SK-N-DZ (cell line): ENCODE data around the gene TRERF1.

ENCODE experiments used
- DNase-seq: peaks from one replicate; pipeline ENCODE4 v3.0.0-alpha.2; 2015; ENCODE audit warnings: low spot score

TRERF1 gene

GRCh38 chr6:42304053-42304712, 147.5 kb downstream of the TRERF1 start:
- DNase-seq: no peak

- no peak for DNase-seq
Observed at GRCh38 chr6:42302411-42302810, 149.3 kb downstream of the TRERF1 start.

GRCh38 chr6:42301986-42302385, 149.7 kb downstream of the TRERF1 start:
- DNase-seq: no peak

GRCh38 chr6:42300701-42301100, 151.0 kb downstream of the TRERF1 start:
- DNase-seq: no peak

GRCh38 chr6:42300185-42300584, 151.5 kb downstream of the TRERF1 start:
- DNase-seq: no peak

GRCh38 chr6:42297661-42298060, 154.1 kb downstream of the TRERF1 start:
- no peak for DNase-seq

- no peak for DNase-seq
Observed at GRCh38 chr6:42296614-42297013, 155.1 kb downstream of the TRERF1 start.

GRCh38 chr6:42295677-42296076, 156.0 kb downstream of the TRERF1 start:
- DNase-seq: no peak

- DNase-seq: no peak
Observed at GRCh38 chr6:42295181-42295580, 156.5 kb downstream of the TRERF1 start.

- DNase-seq: no peak
Observed at GRCh38 chr6:42294759-42295158, 157.0 kb downstream of the TRERF1 start.

- DNase-seq: no peak
Observed at GRCh38 chr6:42293386-42293977, 158.2 kb downstream of the TRERF1 start.

- no peak for DNase-seq
Observed at GRCh38 chr6:42292004-42292740, 159.6 kb downstream of the TRERF1 start.

GRCh38 chr6:42287756-42288155, 164.0 kb downstream of the TRERF1 start:
- DNase-seq: no peak

- no peak for DNase-seq
Observed at GRCh38 chr6:42281570-42281969, 170.2 kb downstream of the TRERF1 start.

GRCh38 chr6:42280966-42281533, 170.7 kb downstream of the TRERF1 start:
- no peak for DNase-seq

GRCh38 chr6:42279966-42280629, 171.6 kb downstream of the TRERF1 start:
- DNase-seq: no peak

- DNase-seq: no peak
Observed at GRCh38 chr6:42279144-42279781, 172.5 kb downstream of the TRERF1 start.

GRCh38 chr6:42278131-42278853, 173.4 kb downstream of the TRERF1 start:
- DNase-seq: no peak

GRCh38 chr6:42276034-42276890, 175.5 kb downstream of the TRERF1 start:
- DNase-seq: no peak
